ENCODE results near the gene SLC5A1.
"Not testable (repeated sequence)": the region's sequence is repeated elsewhere in the genome, so short reads cannot be mapped to it uniquely, and the experiment has no call there.

SLC5A1 gene

GRCh38 chr22:32130464-32130863, 87.4 kb downstream of the SLC5A1 start:
- no peak overlapping the region for H3K27ac ChIP-seq (ENCODE audit: low read depth, low read length)
- 85% methylated on average over 2 of the region's 2 CpGs for WGBS
- no peaks in the 10 kb centered on the region for H3K9me3 ChIP-seq (ENCODE audit: insufficient read depth, low read depth, low read length)
- H3K4me1 ChIP-seq (ENCODE audit: insufficient read depth, low read length), result no peaks in the 10 kb centered on the region
- H3K27me3 ChIP-seq (ENCODE audit: insufficient read depth, low read length), result no peaks in the 10 kb centered on the region
- no peaks in the 10 kb centered on the region for H3K36me3 ChIP-seq (ENCODE audit: insufficient read depth, low read length)
- H3K9ac ChIP-seq (ENCODE audit: low read depth, low read length), result no peak overlapping the region
- no peak overlapping the region for H3K4me3 ChIP-seq (ENCODE audit: low read length)

- Histone ChIP-seq H3K4me3 (ENCODE audit: low read length) (no peak overlapping the region), H3K4me1 (ENCODE audit: insufficient read depth, low read length) (no peaks in the 10 kb centered on the region), H3K9me3 (ENCODE audit: insufficient read depth, low read depth, low read length) (no peaks in the 10 kb centered on the region), H3K27me3 (ENCODE audit: insufficient read depth, low read length) (no peaks in the 10 kb centered on the region), H3K36me3 (ENCODE audit: insufficient read depth, low read length) (no peaks in the 10 kb centered on the region), H3K9ac (ENCODE audit: low read depth, low read length) (no peak overlapping the region), H3K27ac (ENCODE audit: low read depth, low read length) (no peak overlapping the region)
- WGBS, result 96% methylated on average over 11 of the region's 11 CpGs
Measured at GRCh38 chr22:32132126-32132525, 89.1 kb downstream of the SLC5A1 start.

- Histone ChIP-seq H3K9me3 (ENCODE audit: insufficient read depth, low read depth, low read length) (no peaks in the 10 kb centered on the region), H3K27ac (ENCODE audit: low read depth, low read length) (no peak overlapping the region), H3K27me3 (ENCODE audit: insufficient read depth, low read length) (no peaks in the 10 kb centered on the region), H3K4me1 (ENCODE audit: insufficient read depth, low read length) (no peaks in the 10 kb centered on the region), H3K4me3 (ENCODE audit: low read length) (no peak overlapping the region), H3K36me3 (ENCODE audit: insufficient read depth, low read length) (no peaks in the 10 kb centered on the region), H3K9ac (ENCODE audit: low read depth, low read length) (no peak overlapping the region)
- 100% methylated on average over 1 of the region's 1 CpG for WGBS
Measured at GRCh38 chr22:32132783-32133182, 89.7 kb downstream of the SLC5A1 start.

GRCh38 chr22:32134796-32135195, 91.7 kb downstream of the SLC5A1 start:
- not testable (repeated sequence) for H3K9ac ChIP-seq (ENCODE audit: low read depth, low read length); H3K4me1 ChIP-seq (ENCODE audit: insufficient read depth, low read length); H3K27ac ChIP-seq (ENCODE audit: low read depth, low read length); H3K27me3 ChIP-seq (ENCODE audit: insufficient read depth, low read length); H3K4me3 ChIP-seq (ENCODE audit: low read length); H3K9me3 ChIP-seq (ENCODE audit: insufficient read depth, low read depth, low read length); H3K36me3 ChIP-seq (ENCODE audit: insufficient read depth, low read length)
- 94% methylated on average over 14 of the region's 14 CpGs for WGBS

GRCh38 chr22:32135958-32136357, 92.9 kb downstream of the SLC5A1 start:
- not testable (repeated sequence) for H3K27me3 ChIP-seq (ENCODE audit: insufficient read depth, low read length); H3K4me3 ChIP-seq (ENCODE audit: low read length); H3K27ac ChIP-seq (ENCODE audit: low read depth, low read length); H3K9ac ChIP-seq (ENCODE audit: low read depth, low read length); H3K4me1 ChIP-seq (ENCODE audit: insufficient read depth, low read length); H3K36me3 ChIP-seq (ENCODE audit: insufficient read depth, low read length); H3K9me3 ChIP-seq (ENCODE audit: insufficient read depth, low read depth, low read length)
- 96% methylated on average over 3 of the region's 3 CpGs for WGBS

- H3K9ac ChIP-seq (ENCODE audit: low read depth, low read length); H3K4me3 ChIP-seq (ENCODE audit: low read length); H3K9me3 ChIP-seq (ENCODE audit: insufficient read depth, low read depth, low read length); H3K27ac ChIP-seq (ENCODE audit: low read depth, low read length); H3K27me3 ChIP-seq (ENCODE audit: insufficient read depth, low read length); H3K4me1 ChIP-seq (ENCODE audit: insufficient read depth, low read length); H3K36me3 ChIP-seq (ENCODE audit: insufficient read depth, low read length): not testable (repeated sequence)
- 76% methylated on average over 4 of the region's 4 CpGs for WGBS
Measured at GRCh38 chr22:32136881-32137280, 93.8 kb downstream of the SLC5A1 start.

- not testable (repeated sequence) for H3K36me3 ChIP-seq (ENCODE audit: insufficient read depth, low read length); H3K9me3 ChIP-seq (ENCODE audit: insufficient read depth, low read depth, low read length); H3K9ac ChIP-seq (ENCODE audit: low read depth, low read length); H3K4me1 ChIP-seq (ENCODE audit: insufficient read depth, low read length); H3K27ac ChIP-seq (ENCODE audit: low read depth, low read length); H3K27me3 ChIP-seq (ENCODE audit: insufficient read depth, low read length); H3K4me3 ChIP-seq (ENCODE audit: low read length)
- WGBS, result 92% methylated on average over 16 of the region's 16 CpGs
Measured at GRCh38 chr22:32137731-32138324, 94.8 kb downstream of the SLC5A1 start.

- 87% methylated on average over 1 of the region's 1 CpG for WGBS
- not testable (repeated sequence) for H3K9ac ChIP-seq (ENCODE audit: low read depth, low read length); H3K27me3 ChIP-seq (ENCODE audit: insufficient read depth, low read length); H3K9me3 ChIP-seq (ENCODE audit: insufficient read depth, low read depth, low read length); H3K4me1 ChIP-seq (ENCODE audit: insufficient read depth, low read length); H3K36me3 ChIP-seq (ENCODE audit: insufficient read depth, low read length); H3K27ac ChIP-seq (ENCODE audit: low read depth, low read length); H3K4me3 ChIP-seq (ENCODE audit: low read length)
Measured at GRCh38 chr22:32138576-32138975, 95.5 kb downstream of the SLC5A1 start.

GRCh38 chr22:32140688-32141087, 97.6 kb downstream of the SLC5A1 start:
- not testable (repeated sequence) for H3K9me3 ChIP-seq (ENCODE audit: insufficient read depth, low read depth, low read length); H3K9ac ChIP-seq (ENCODE audit: low read depth, low read length); H3K4me3 ChIP-seq (ENCODE audit: low read length); H3K27ac ChIP-seq (ENCODE audit: low read depth, low read length); H3K36me3 ChIP-seq (ENCODE audit: insufficient read depth, low read length); H3K4me1 ChIP-seq (ENCODE audit: insufficient read depth, low read length); H3K27me3 ChIP-seq (ENCODE audit: insufficient read depth, low read length)
- WGBS, result 49% methylated on average over 5 of the region's 6 CpGs

- Histone ChIP-seq H3K9me3 (ENCODE audit: insufficient read depth, low read depth, low read length) (no peaks in the 10 kb centered on the region), H3K4me3 (ENCODE audit: low read length) (no peak overlapping the region), H3K9ac (ENCODE audit: low read depth, low read length) (no peak overlapping the region), H3K36me3 (ENCODE audit: insufficient read depth, low read length) (no peaks in the 10 kb centered on the region), H3K27me3 (ENCODE audit: insufficient read depth, low read length) (no peaks in the 10 kb centered on the region), H3K4me1 (ENCODE audit: insufficient read depth, low read length) (no peaks in the 10 kb centered on the region), H3K27ac (ENCODE audit: low read depth, low read length) (no peak overlapping the region)
Measured at GRCh38 chr22:32142600-32142999, 99.5 kb downstream of the SLC5A1 start.

GRCh38 chr22:32144496-32145274, 101.6 kb downstream of the SLC5A1 start:
- Histone ChIP-seq H3K27me3 (ENCODE audit: insufficient read depth, low read length) (no peaks in the 10 kb centered on the region), H3K36me3 (ENCODE audit: insufficient read depth, low read length) (no peaks in the 10 kb centered on the region), H3K27ac (ENCODE audit: low read depth, low read length) (no peak overlapping the region), H3K4me1 (ENCODE audit: insufficient read depth, low read length) (no peaks in the 10 kb centered on the region), H3K4me3 (ENCODE audit: low read length) (no peak overlapping the region), H3K9ac (ENCODE audit: low read depth, low read length) (no peak overlapping the region), H3K9me3 (ENCODE audit: insufficient read depth, low read depth, low read length) (no peaks in the 10 kb centered on the region)
- WGBS, result 87% methylated on average over 6 of the region's 6 CpGs

- H3K27me3 ChIP-seq (ENCODE audit: insufficient read depth, low read length); H3K27ac ChIP-seq (ENCODE audit: low read depth, low read length); H3K9me3 ChIP-seq (ENCODE audit: insufficient read depth, low read depth, low read length); H3K4me1 ChIP-seq (ENCODE audit: insufficient read depth, low read length); H3K4me3 ChIP-seq (ENCODE audit: low read length); H3K9ac ChIP-seq (ENCODE audit: low read depth, low read length); H3K36me3 ChIP-seq (ENCODE audit: insufficient read depth, low read length): not testable (repeated sequence)
- 89% methylated on average over 5 of the region's 8 CpGs for WGBS
Measured at GRCh38 chr22:32147128-32147527, 104.1 kb downstream of the SLC5A1 start.

Data from HUES64 (cell line).